Neural progenitor cell (in vitro differentiated cells): ENCODE results near the gene ARG2. TPM values are rescaled to one million over a fixed set of nuclear protein-coding genes. Genes with fewer than 3 reads are reported as not detected.

ENCODE experiments used
- DNase-seq: peaks from one replicate; pipeline ENCODE4 v3.0.0-alpha.2; 2016; ENCODE audit warnings: low spot score
- H2AFZ ChIP-seq: fragments of 200-600 bp; sonication (generic); replicated peaks from 2 replicates; pipeline ENCODE4 v1.6.1; 2016; ENCODE audit warnings: antibody characterized with exemption
- H3F3A ChIP-seq: fragments of 200-600 bp; sonication (generic); 2 replicates; pipeline ENCODE4 v1.6.1; 2016; ENCODE audit warnings: antibody characterized with exemption, low read depth
- H3K27ac ChIP-seq: fragments of 200-600 bp; sonication (generic); 2 replicates; pipeline ENCODE4 v1.5.1; 2016; ENCODE audit warnings: mild to moderate bottlenecking
- H3K27me3 ChIP-seq: fragments of 200-600 bp; sonication (generic); 2 replicates; pipeline ENCODE4 v1.6.1; 2016; ENCODE audit warnings: mild to moderate bottlenecking, moderate library complexity
- H3K36me3 ChIP-seq: fragments of 200-600 bp; sonication (generic); 2 replicates; pipeline ENCODE4 v1.5.1; 2016
- H3K4me1 ChIP-seq: fragments of 200-600 bp; sonication (generic); 2 replicates; pipeline ENCODE4 v1.6.1; 2016; ENCODE audit warnings: mixed run types
- H3K4me2 ChIP-seq: fragments of 200-600 bp; sonication (generic); 2 replicates; pipeline ENCODE4 v1.6.1; 2016
- H3K4me3 ChIP-seq: fragments of 200-600 bp; sonication (generic); 2 replicates; pipeline ENCODE4 v1.5.1; 2016
- H3K79me2 ChIP-seq: fragments of 200-600 bp; sonication (generic); 2 replicates; pipeline ENCODE4 v1.6.1; 2016; ENCODE audit warnings: low read depth
- H3K9ac ChIP-seq: fragments of 200-600 bp; sonication (generic); 2 replicates; pipeline ENCODE4 v1.6.1; 2016
- H3K9me3 ChIP-seq: fragments of 200-600 bp; sonication (generic); 2 replicates; pipeline ENCODE4 v1.5.1; 2016; ENCODE audit warnings: low read depth
- H4K20me1 ChIP-seq: fragments of 200-600 bp; sonication (generic); 2 replicates; pipeline ENCODE4 v1.6.1; 2016; ENCODE audit warnings: low read depth
- H3K27ac Mint-ChIP-seq: 3 replicates; pipeline ENCODE4 v1.8.0; 2021; ENCODE audit warnings: mixed read lengths
- H3K27me3 Mint-ChIP-seq: 2 replicates; pipeline ENCODE4 v1.8.0; 2022; ENCODE audit warnings: low read depth, mild to moderate bottlenecking, inconsistent platforms, moderate library complexity, mixed read lengths; ENCODE audit not compliant: insufficient read depth
- H3K36me3 Mint-ChIP-seq: 3 replicates; pipeline ENCODE4 v1.8.0; 2021; ENCODE audit warnings: mixed read lengths
- H3K4me1 Mint-ChIP-seq: 3 replicates; pipeline ENCODE4 v1.8.0; 2021; ENCODE audit warnings: mixed read lengths
- H3K4me3 Mint-ChIP-seq: 3 replicates; pipeline ENCODE4 v1.8.0; 2021; ENCODE audit warnings: mild to moderate bottlenecking, moderate library complexity, mixed read lengths
- H3K9me3 Mint-ChIP-seq: 3 replicates; pipeline ENCODE4 v1.8.0; 2020; ENCODE audit warnings: mixed read lengths
- CTCF ChIP-seq: fragments of 200-600 bp; sonication (generic); IDR thresholded peaks from 2 replicates; pipeline ENCODE4 v1.5.1; 2017; ENCODE audit warnings: antibody characterized with exemption, mild to moderate bottlenecking
- EZH2 ChIP-seq: fragments of 200-600 bp; sonication (generic); IDR thresholded peaks from 2 replicates; pipeline ENCODE4 v1.6.1; 2017; ENCODE audit warnings: antibody characterized with exemption, mild to moderate bottlenecking, moderate library complexity
- EZH2phosphoT487 ChIP-seq: fragments of 200-600 bp; sonication (generic); IDR thresholded peaks from 2 replicates; pipeline ENCODE4 v1.6.1; 2017; ENCODE audit warnings: antibody characterized with exemption
- total RNA-seq: library from RNA; depleted of rRNA; stranded (reverse); fragments of >200 nt; gene quantifications from 2 replicates; pipeline ENCODE4 v1.2.3, GENCODE V29; 2015; ENCODE audit warnings: low replicate concordance

ARG2 gene
- total RNA-seq, 1 donor from 2014 or later: 92.4 TPM

- TF ChIP-seq CTCF: no peak
- TF ChIP-seq EZH2phosphoT487: no peak
- no peak for TF ChIP-seq EZH2
- H3K27ac Mint-ChIP-seq: no peak overlapping the region
- DNase-seq: no peak
- Histone ChIP-seq H3K9me3 (no peaks in the 10 kb centered on the region), H3K79me2 (no peaks in the 10 kb centered on the region), H3K27me3 (peaks cover 63% of the 10 kb centered on the region), H3F3A (peaks cover 3% of the 10 kb centered on the region), H3K27ac (no peak overlapping the region), H3K4me1 (peaks cover 19% of the 10 kb centered on the region), H3K4me2 (no peak overlapping the region), H2AFZ (no peak overlapping the region), H4K20me1 (no peaks in the 10 kb centered on the region), H3K36me3 (no peaks in the 10 kb centered on the region), H3K4me3 (no peak overlapping the region), H3K9ac (no peak overlapping the region)
- no peak overlapping the region for H3K4me3 Mint-ChIP-seq
- H3K36me3 Mint-ChIP-seq: no peaks in the 10 kb centered on the region
- H3K27me3 Mint-ChIP-seq: peaks cover 2% of the 10 kb centered on the region
- H3K4me1 Mint-ChIP-seq: no peaks in the 10 kb centered on the region
- no peaks in the 10 kb centered on the region for H3K9me3 Mint-ChIP-seq
These were observed 9.2 kb upstream of the ARG2 start for GRCh38 chr14:67610491-67610890.

GRCh38 chr14:67618617-67619063 is 1.1 kb upstream of the ARG2 start:
- H3K4me1 ChIP-seq: peaks cover 16% of the 10 kb centered on the region

GRCh38 chr14:67620217-67620785 is 581 bp downstream of the ARG2 start:
- no peaks in the 10 kb centered on the region for H3K27me3 Mint-ChIP-seq
- H3K4me2 ChIP-seq: peak overlapping the region; percentile 83
- peaks cover 9% of the 10 kb centered on the region for H3K36me3 Mint-ChIP-seq
- no peaks in the 10 kb centered on the region for H3K9me3 Mint-ChIP-seq
- peaks cover 25% of the 10 kb centered on the region for H3K4me1 Mint-ChIP-seq
- H3K4me3 Mint-ChIP-seq: peak overlapping the region; percentile 95
- H4K20me1 ChIP-seq: no peaks in the 10 kb centered on the region
- H3K79me2 ChIP-seq: peaks cover 7% of the 10 kb centered on the region
- peak; percentile 86 for DNase-seq
- peaks cover 4% of the 10 kb centered on the region for H3K36me3 ChIP-seq
- no peak overlapping the region for H3K27ac Mint-ChIP-seq
- H3K4me3 ChIP-seq: peak overlapping the region; percentile 86
- peaks cover 23% of the 10 kb centered on the region for H3F3A ChIP-seq
- H3K27ac ChIP-seq: peak overlapping the region; percentile 63
- H3K27me3 ChIP-seq: no peaks in the 10 kb centered on the region
- TF ChIP-seq EZH2phosphoT487 (no peak), CTCF (no peak), EZH2 (no peak)
- H3K9ac ChIP-seq: peak overlapping the region; percentile 56
- peak overlapping the region; percentile 96 for H2AFZ ChIP-seq
- no peaks in the 10 kb centered on the region for H3K9me3 ChIP-seq
- H3K4me1 ChIP-seq: peaks cover 16% of the 10 kb centered on the region

More at GRCh38 chr14:67618617-67619063, 1.1 kb upstream of the ARG2 start:
- Mint-ChIP-seq H3K4me3 (peak overlapping the region; percentile 95), H3K4me1 (peaks cover 25% of the 10 kb centered on the region), H3K27me3 (no peaks in the 10 kb centered on the region), H3K36me3 (peaks cover 2% of the 10 kb centered on the region), H3K9me3 (no peaks in the 10 kb centered on the region), H3K27ac (no peak overlapping the region)
- Histone ChIP-seq H3F3A (peaks cover 23% of the 10 kb centered on the region), H2AFZ (no peak overlapping the region), H3K4me3 (no peak overlapping the region), H3K9ac (no peak overlapping the region), H3K36me3 (no peaks in the 10 kb centered on the region), H3K4me2 (no peak overlapping the region), H4K20me1 (no peaks in the 10 kb centered on the region), H3K79me2 (peaks cover 7% of the 10 kb centered on the region), H3K27me3 (peaks cover 7% of the 10 kb centered on the region), H3K27ac (no peak overlapping the region), H3K9me3 (no peaks in the 10 kb centered on the region)
- DNase-seq: peak; percentile 62
- peak; percentile 68 for TF ChIP-seq CTCF
- no peak for TF ChIP-seq EZH2phosphoT487
